Adrenal gland (tissue), 12 donors: ENCODE results near the gene CYP26B1. TPM values are rescaled to one million over a fixed set of nuclear protein-coding genes. Genes with fewer than 3 reads are reported as not detected.

Experiments used
- DNase-seq, 7 donors: peaks; one replicate each; pipeline ENCODE4 v3.0.0-alpha.2; 2019 to 2020
- H3K27ac ChIP-seq, 5 donors: fragments of 200-600 bp; sonication (generic) in 4 of 5; 1 replicate in 3 of 5; 2 replicates in 2 of 5; pipeline versions ENCODE4 v1.5.1 to v1.8.0; 2016 to 2020; ENCODE audit warnings: mild to moderate bottlenecking in 1 of 5
- H3K27me3 ChIP-seq: fragments of 200-600 bp; 2 replicates; pipeline ENCODE4 v1.8.0; 2021
- H3K36me3 ChIP-seq, 2 donors: fragments of 200-600 bp; replicated peaks in 1 of 2; 1 replicate in 1 of 2; 2 replicates in 1 of 2; pipeline versions ENCODE4 v1.5.1 to v1.8.0; 2018 to 2022
- H3K4me1 ChIP-seq, 2 donors: fragments of 200-600 bp; replicated peaks in 1 of 2; 1 replicate in 1 of 2; 2 replicates in 1 of 2; pipeline versions ENCODE4 v1.5.1 to v1.8.0; 2018 to 2021
- H3K4me3 ChIP-seq, 4 donors: fragments of 200-600 bp; sonication (generic) in 3 of 4; one replicate each; pipeline ENCODE4 v1.5.1; 2016 to 2018
- H3K9me3 ChIP-seq, 3 donors: fragments of 200-600 bp; sonication (generic) in 1 of 3; replicated peaks in 1 of 3; 1 replicate in 2 of 3; 2 replicates in 1 of 3; pipeline versions ENCODE4 v1.5.1 to v1.8.0; 2016 to 2021
- CTCF ChIP-seq, 6 experiments: fragments of 450-650 bp in 4 of 6; fragments of 200-600 bp in 2 of 6; sonication (generic) in 1 of 6; IDR thresholded peaks; 1 replicate in 5 of 6; 2 replicates in 1 of 6; pipeline versions ENCODE4 v1.5.1 to v1.8.0; 2016 to 2021; ENCODE audit warnings: antibody characterized with exemption in 6 of 6, mild to moderate bottlenecking in 2 of 6, moderate library complexity in 1 of 6
- POLR2A ChIP-seq, 2 donors: fragments of 450-650 bp; IDR thresholded peaks; one replicate each; pipeline ENCODE4 v1.6.1; 2017; ENCODE audit warnings: antibody characterized with exemption in 2 of 2, mild to moderate bottlenecking in 2 of 2, moderate library complexity in 1 of 2
- WGBS, 4 donors: extraction: QIAGEN DNeasy Blood & Tissue Kit in 2 of 4; methylation state at CpG; one replicate each; pipeline versions ENCODE4 v1.1.5 to v1.1.7; 2013 to 2017; 5-methylcytosine and 5-hydroxymethylcytosine counted together
- intact Hi-C, 2 donors: fragments of 100-400 bp; cut with DNase I; formaldehyde crosslinking; loops; one replicate each; pipeline versions ENCODE4 v1.14.1 to v1.15.0; 2022 to 2023
- polyA plus RNA-seq, 3 donors: library from polyadenylated mRNA; stranded (reverse); fragments of 200-250 nt in 2 of 3; fragments of 350-450 nt in 1 of 3; fragmentation: Illumina TruSeq in 1 of 3; extraction: RNeasy Lipid Tissue Mini Kit (QIAGEN cat#74804) in 1 of 3; gene quantifications; one replicate each; pipeline ENCODE4 v1.2.3, GENCODE V29; 2013 to 2014
- total RNA-seq, 9 donors: library from RNA; depleted of rRNA in 4 of 9; stranded (reverse); fragments of >200 nt in 4 of 9; fragments of 120-200 nt in 1 of 9; fragmentation: NEBNext Ultra II Directional in 1 of 9; extraction: Animal tissue kit (Norgen Biotek cat#: 25700) in 1 of 9; gene quantifications; one replicate each; pipeline versions ENCODE4 v1.1.0 to v1.2.4, GENCODE V29; 2013 to 2023
- donor health status: healthy with polysubstance abuse.
- donor health status: Bipolar disorder and iron deficiency.
- donor health status: DM: yes; HTN: yes; CAD: no.
- donor health status: DM: no; HTN: no; CAD: no.
- donor health status: DM: no; HTN: no; CAD: no.
- donor health status: DM: yes; HTN: yes; CAD: no.

CYP26B1 gene
- total and polyA plus RNA-seq, 12 donors = 0.53 to 30.3 (median 10.7) TPM

GRCh38 chr2:72113847-72114692 lies 33.6 kb downstream of the CYP26B1 start:
- no peak overlapping the region for H3K4me3 ChIP-seq
- no peaks in the 10 kb centered on the region for H3K36me3 ChIP-seq
- no peak for DNase-seq
- TF ChIP-seq CTCF (IDR thresholded peaks at IDR 0.05) = no peak
- TF ChIP-seq POLR2A (IDR thresholded peaks at IDR 0.05) = no peak
- intact Hi-C loops = no loop called here
- no peaks in the 10 kb centered on the region for H3K9me3 ChIP-seq
- H3K27ac ChIP-seq = no peak overlapping the region
- peaks cover 0 to 5% of the 10 kb centered on the region in 2 donors for H3K4me1 ChIP-seq
- WGBS, 4 donors = 90 to 94% (median 91%) methylated on average over 11 to 15 of the region's 15 CpGs
- no peaks in the 10 kb centered on the region for H3K27me3 ChIP-seq

- Histone ChIP-seq H3K9me3 (no peaks in the 10 kb centered on the region), H3K4me3 (no peak overlapping the region), H3K4me1 (peaks cover 0 to 5% of the 10 kb centered on the region in 2 donors), H3K27me3 (no peaks in the 10 kb centered on the region), H3K27ac (no peak overlapping the region), H3K36me3 (no peaks in the 10 kb centered on the region)
- TF ChIP-seq POLR2A (IDR thresholded peaks at IDR 0.05) (no peak), CTCF (IDR thresholded peaks at IDR 0.05) (no peak)
- intact Hi-C loops = no loop called here
- no peak for DNase-seq
- 83 to 94% (median 89%) methylated on average over 9 to 12 of the region's 12 CpGs for WGBS, 4 donors
Observed at GRCh38 chr2:72112981-72113846, 34.4 kb downstream of the CYP26B1 start.

GRCh38 chr2:72112401-72112800 lies 35.3 kb downstream of the CYP26B1 start:
- Histone ChIP-seq H3K4me3 (no peak overlapping the region), H3K36me3 (no peaks in the 10 kb centered on the region), H3K4me1 (peaks cover 0 to 5% of the 10 kb centered on the region in 2 donors), H3K27ac (no peak overlapping the region), H3K27me3 (no peaks in the 10 kb centered on the region), H3K9me3 (no peaks in the 10 kb centered on the region)
- DNase-seq = peak in 1 of 7 donors; percentile 36
- intact Hi-C loops = no loop called here
- TF ChIP-seq POLR2A (IDR thresholded peaks at IDR 0.05) (no peak), CTCF (IDR thresholded peaks at IDR 0.05) (no peak)
- WGBS, 4 donors = 81 to 88% (median 84%) methylated on average over 6 of the region's 6 CpGs

GRCh38 chr2:72111061-72111460 lies 36.6 kb downstream of the CYP26B1 start:
- TF ChIP-seq CTCF (IDR thresholded peaks at IDR 0.05) = no peak
- no peak for TF ChIP-seq POLR2A (IDR thresholded peaks at IDR 0.05)
- Histone ChIP-seq H3K27ac (no peak overlapping the region), H3K36me3 (no peaks in the 10 kb centered on the region), H3K27me3 (no peaks in the 10 kb centered on the region), H3K9me3 (no peaks in the 10 kb centered on the region), H3K4me3 (no peak overlapping the region), H3K4me1 (peaks cover 0 to 5% of the 10 kb centered on the region in 2 donors)
- DNase-seq = no peak
- 89 to 92% (median 91%) methylated on average over 3 of the region's 3 CpGs for WGBS, 4 donors
- intact Hi-C loops = no loop called here
